K562 (cell line): ENCODE measurements around the gene SLC35B1. TPM values are rescaled to one million over a fixed set of nuclear protein-coding genes. Genes with fewer than 3 reads are reported as not detected.

ENCODE experiments used
- ARID3A ChIP-seq: IDR thresholded peaks from 2 replicates; pipeline ENCODE4 v1.6.1; 2012; ENCODE audit warnings: low read depth, low read length, improper control_type of control experiment, borderline replicate concordance
- BDP1 ChIP-seq: IDR thresholded peaks from 3 replicates; pipeline ENCODE4 v1.6.1; 2011; ENCODE audit not compliant: insufficient read length, insufficient read depth
- FOXA1 ChIP-seq: fragments of 450-650 bp; IDR thresholded peaks from 2 replicates; pipeline ENCODE4 v1.6.1; 2016; ENCODE audit warnings: mild to moderate bottlenecking, borderline replicate concordance
- HOMEZ ChIP-seq: fragments of 250-450 bp; sonication (Bioruptor Pico); IDR thresholded peaks from 2 replicates; pipeline ENCODE4 v1.4.0; 2020; ENCODE audit warnings: mild to moderate bottlenecking, moderate library complexity
- NCOR1 ChIP-seq: fragments of 450-650 bp; IDR thresholded peaks from 2 replicates; pipeline ENCODE4 v1.6.1; 2016; ENCODE audit warnings: mild to moderate bottlenecking, moderate library complexity
- SP1 ChIP-seq: sonication (generic); formaldehyde crosslinking; IDR thresholded peaks from 2 replicates; pipeline ENCODE4 v1.8.1; 2022; ENCODE audit warnings: mild to moderate bottlenecking, missing genetic modification reagents
- STAT5A ChIP-seq: IDR thresholded peaks from 2 replicates; pipeline ENCODE4 v1.6.1; 2012; ENCODE audit warnings: low read length, inconsistent platforms, borderline replicate concordance
- TRIM24 ChIP-seq, 2 experiments: fragments of 450-650 bp; IDR thresholded peaks; 2 replicates each; pipeline ENCODE4 v1.6.1; 2016
- USF2 ChIP-seq: sonication (generic); formaldehyde crosslinking; IDR thresholded peaks from 2 replicates; pipeline ENCODE4 v1.5.0; 2020; ENCODE audit warnings: missing genetic modification reagents
- ZBTB26 ChIP-seq: fragments of 450-650 bp; formaldehyde crosslinking; IDR thresholded peaks from 2 replicates; pipeline ENCODE4 v1.4.0; 2022; ENCODE audit warnings: missing genetic modification characterization
- polyA plus RNA-seq, 8 experiments: library from polyadenylated mRNA; depleted of rRNA in 4 of 8; stranded (reverse) in 5 of 8; unstranded in 3 of 8; fragments of >200 nt; fragmentation: Nextera tagmentation in 2 of 8; fragmentation: Illumina TruSeq in 1 of 8; extraction: Ambion mirVana in 2 of 8; extraction: Trizol in 1 of 8; gene quantifications; 2 replicates each; pipeline versions ENCODE4 v1.2.1 to v1.2.3, GENCODE V29; 2011 to 2014; ENCODE audit warnings: inconsistent platforms in 1 of 8, missing spikeins in 1 of 8
- total RNA-seq, 7 experiments: library from RNA; depleted of rRNA in 6 of 7; stranded (reverse); fragments of >200 nt in 6 of 7; fragmentation: Illumina TruSeq in 2 of 7; extraction: Trizol in 2 of 7; gene quantifications; 2 replicates each; pipeline versions ENCODE4 v1.2.1 to v1.2.3, GENCODE V29; 2011 to 2021; ENCODE audit warnings: low replicate concordance in 1 of 7
- TF ChIP-seq, protein P1 (sequence below), 2 experiments: fragments of 450-650 bp; IDR thresholded peaks; 2 replicates each; pipeline ENCODE4 v1.6.1; 2016; ENCODE audit warnings: mild to moderate bottlenecking in 2 of 2, borderline replicate concordance in 1 of 2, low read depth in 1 of 2, moderate library complexity in 1 of 2
- TF ChIP-seq, protein P2 (sequence below): fragments of 450-650 bp; formaldehyde crosslinking; IDR thresholded peaks from 2 replicates; pipeline ENCODE4 v1.4.0; 2022; ENCODE audit warnings: mild to moderate bottlenecking, moderate library complexity

SLC35B1 gene
- total and polyA plus RNA-seq, 9 of the 15 experiments (the other 6 are each of a cell fraction or from before 2014, with no cell fraction given), result 51.4 to 87.9 (median 66.3) TPM

DNA sequence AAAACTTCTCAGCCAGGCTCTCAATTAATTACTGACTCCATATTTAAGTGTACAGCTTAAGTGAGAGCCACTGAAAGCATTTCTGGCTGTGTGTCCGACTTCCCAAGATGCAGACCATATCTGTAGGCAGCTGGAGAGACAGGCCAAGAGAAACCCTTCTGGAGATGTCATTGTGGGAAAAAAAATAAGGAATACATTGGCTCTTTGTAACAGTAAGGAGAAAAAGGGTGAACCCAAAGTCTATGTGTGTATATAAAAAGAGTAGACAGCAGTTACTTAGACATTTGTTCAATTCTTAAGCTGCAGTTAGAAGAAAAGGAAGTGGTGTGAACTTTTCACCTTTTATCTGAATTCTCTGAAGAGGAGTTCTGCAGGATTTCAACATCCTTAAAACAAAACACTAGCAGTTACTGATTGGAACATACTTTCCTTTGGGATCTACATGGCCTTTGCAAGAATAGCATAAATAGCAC is 34.4 kb upstream of the SLC35B1 start (continued):
- TF ChIP-seq, protein P1, sequence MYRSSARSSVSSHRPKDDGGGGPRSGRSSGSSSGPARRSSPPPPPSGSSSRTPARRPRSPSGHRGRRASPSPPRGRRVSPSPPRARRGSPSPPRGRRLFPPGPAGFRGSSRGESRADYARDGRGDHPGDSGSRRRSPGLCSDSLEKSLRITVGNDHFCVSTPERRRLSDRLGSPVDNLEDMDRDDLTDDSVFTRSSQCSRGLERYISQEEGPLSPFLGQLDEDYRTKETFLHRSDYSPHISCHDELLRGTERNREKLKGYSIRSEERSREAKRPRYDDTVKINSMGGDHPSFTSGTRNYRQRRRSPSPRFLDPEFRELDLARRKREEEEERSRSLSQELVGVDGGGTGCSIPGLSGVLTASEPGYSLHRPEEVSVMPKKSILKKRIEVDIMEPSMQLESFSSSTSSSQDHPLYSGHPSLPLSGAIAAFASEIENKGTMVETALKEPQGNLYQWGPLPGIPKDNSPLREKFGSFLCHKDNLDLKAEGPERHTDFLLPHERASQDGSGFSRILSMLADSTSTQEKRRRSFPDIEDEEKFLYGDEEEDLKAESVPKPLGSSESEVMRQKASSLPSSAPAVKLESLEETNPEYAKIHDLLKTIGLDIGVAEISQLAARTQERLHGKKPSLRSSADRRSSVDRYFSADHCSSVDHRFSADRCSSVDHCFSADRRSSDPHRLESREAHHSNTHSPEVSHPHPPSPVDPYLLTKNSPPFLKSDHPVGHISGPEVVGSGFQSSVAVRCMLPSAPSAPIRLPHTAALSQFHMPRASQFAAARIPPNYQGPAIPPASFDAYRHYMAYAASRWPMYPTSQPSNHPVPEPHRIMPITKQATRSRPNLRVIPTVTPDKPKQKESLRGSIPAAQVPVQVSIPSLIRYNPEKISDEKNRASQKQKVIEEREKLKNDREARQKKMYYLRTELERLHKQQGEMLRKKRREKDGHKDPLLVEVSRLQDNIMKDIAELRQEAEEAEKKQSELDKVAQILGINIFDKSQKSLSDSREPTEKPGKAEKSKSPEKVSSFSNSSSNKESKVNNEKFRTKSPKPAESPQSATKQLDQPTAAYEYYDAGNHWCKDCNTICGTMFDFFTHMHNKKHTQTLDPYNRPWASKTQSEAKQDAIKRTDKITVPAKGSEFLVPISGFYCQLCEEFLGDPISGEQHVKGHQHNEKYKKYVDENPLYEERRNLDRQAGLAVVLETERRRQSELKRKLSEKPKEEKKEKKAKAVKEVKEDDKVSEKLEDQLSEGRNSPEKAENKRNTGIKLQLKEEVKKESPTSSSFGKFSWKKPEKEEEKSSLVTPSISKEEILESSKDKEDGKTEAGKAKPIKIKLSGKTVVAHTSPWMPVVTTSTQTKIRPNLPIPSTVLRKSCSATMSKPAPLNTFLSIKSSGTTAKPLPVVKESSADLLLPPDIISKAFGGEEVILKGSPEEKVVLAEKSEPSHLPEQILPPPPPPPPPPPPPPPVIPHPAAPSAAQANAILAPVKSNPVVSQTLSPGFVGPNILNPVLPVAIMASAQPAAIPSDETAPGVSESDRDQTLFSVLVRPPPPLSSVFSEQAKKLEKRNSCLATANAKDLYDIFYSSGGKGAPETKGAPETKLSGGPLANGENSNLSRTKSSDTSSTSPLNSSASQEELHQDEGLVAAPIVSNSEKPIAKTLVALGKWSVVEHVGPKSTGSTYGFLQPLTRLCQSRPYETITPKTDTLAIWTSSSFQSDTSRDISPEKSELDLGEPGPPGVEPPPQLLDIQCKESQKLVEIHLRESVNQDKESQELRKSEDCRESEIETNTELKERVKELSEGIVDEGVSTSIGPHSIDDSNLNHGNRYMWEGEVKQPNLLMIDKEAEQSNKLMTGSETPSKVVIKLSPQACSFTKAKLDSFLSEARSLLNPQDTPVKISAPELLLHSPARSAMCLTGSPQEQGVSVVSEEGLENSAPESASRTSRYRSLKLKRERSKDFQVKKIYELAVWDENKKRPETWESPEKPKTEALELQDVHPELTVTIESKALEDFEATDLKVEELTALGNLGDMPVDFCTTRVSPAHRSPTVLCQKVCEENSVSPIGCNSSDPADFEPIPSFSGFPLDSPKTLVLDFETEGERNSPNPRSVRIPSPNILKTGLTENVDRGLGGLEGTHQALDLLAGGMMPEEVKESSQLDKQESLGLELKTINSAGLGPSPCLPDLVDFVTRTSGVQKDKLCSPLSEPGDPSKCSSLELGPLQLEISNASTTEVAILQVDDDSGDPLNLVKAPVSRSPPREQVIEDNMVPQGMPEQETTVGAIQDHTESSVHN (IDR thresholded peaks at IDR 0.05; ENCODE audit: borderline replicate concordance in 1 of 2, low read depth in 1 of 2), result 0 out of 4 replicates have a peak, but pooled peaks of 1 of the 2 experiments have one; percentile 36
- TF ChIP-seq, protein P2, sequence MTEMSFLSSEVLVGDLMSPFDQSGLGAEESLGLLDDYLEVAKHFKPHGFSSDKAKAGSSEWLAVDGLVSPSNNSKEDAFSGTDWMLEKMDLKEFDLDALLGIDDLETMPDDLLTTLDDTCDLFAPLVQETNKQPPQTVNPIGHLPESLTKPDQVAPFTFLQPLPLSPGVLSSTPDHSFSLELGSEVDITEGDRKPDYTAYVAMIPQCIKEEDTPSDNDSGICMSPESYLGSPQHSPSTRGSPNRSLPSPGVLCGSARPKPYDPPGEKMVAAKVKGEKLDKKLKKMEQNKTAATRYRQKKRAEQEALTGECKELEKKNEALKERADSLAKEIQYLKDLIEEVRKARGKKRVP (CRISPR knock-in tag), result no peak
- no peak for TF ChIP-seq ARID3A
- TF ChIP-seq USF2 (CRISPR knock-in tag), result no peak
- TF ChIP-seq FOXA1, result no peak
- TF ChIP-seq TRIM24 (IDR thresholded peaks at IDR 0.05), result no peak; a peak in 1 of 4 replicates
- TF ChIP-seq ZBTB26 (CRISPR knock-in tag), result no peak
- TF ChIP-seq STAT5A, result peak; percentile 65
- TF ChIP-seq NCOR1, result peak; percentile 19
- TF ChIP-seq HOMEZ (CRISPR knock-in tag), result no peak
- TF ChIP-seq SP1, result 0 out of 2 replicates have a peak, but pooled peaks have one; percentile 11
- no peak for TF ChIP-seq BDP1
